GM23338 (cell line): ENCODE data around the gene CEP295NL. TPM values are rescaled to one million over a fixed set of nuclear protein-coding genes. Genes with fewer than 3 reads are reported as not detected.

Source experiments
- ATAC-seq: fragments of 200-7000 bp; cut with Tn5 transposase; 3 replicates; pipeline ENCODE4 v1.9.1; 2020
- DNase-seq: peaks from one replicate; pipeline ENCODE4 v3.0.0-alpha.2; 2015; ENCODE audit warnings: low spot score
- H2AFZ ChIP-seq: fragments of 200-600 bp; sonication (generic); 2 replicates; pipeline ENCODE4 v1.8.0; 2016; ENCODE audit warnings: antibody characterized with exemption, mild to moderate bottlenecking, moderate library complexity
- H3F3A ChIP-seq: fragments of 200-600 bp; sonication (generic); replicated peaks from 2 replicates; pipeline ENCODE4 v1.8.0; 2017; ENCODE audit warnings: antibody characterized with exemption, mixed run types, low read depth
- H3K27ac ChIP-seq: fragments of 200-600 bp; sonication (generic); 2 replicates; pipeline ENCODE4 v1.6.1; 2016; ENCODE audit warnings: low read depth
- H3K27me3 ChIP-seq: fragments of 200-600 bp; sonication (generic); 2 replicates; pipeline ENCODE4 v1.8.0; 2016; ENCODE audit warnings: mild to moderate bottlenecking, mixed run types, moderate library complexity; ENCODE audit not compliant: insufficient read depth
- H3K36me3 ChIP-seq: fragments of 200-600 bp; sonication (generic); 2 replicates; pipeline ENCODE4 v1.8.0; 2016; ENCODE audit warnings: mild to moderate bottlenecking; ENCODE audit not compliant: insufficient read depth
- H3K4me1 ChIP-seq: fragments of 200-600 bp; sonication (generic); 2 replicates; pipeline ENCODE4 v1.8.0; 2016; ENCODE audit warnings: mild to moderate bottlenecking, moderate library complexity; ENCODE audit not compliant: insufficient read depth
- H3K4me2 ChIP-seq: fragments of 200-600 bp; sonication (generic); 2 replicates; pipeline ENCODE4 v1.7.1; 2017; ENCODE audit warnings: mixed run types
- H3K4me3 ChIP-seq: fragments of 200-600 bp; sonication (generic); 2 replicates; pipeline ENCODE4 v1.6.1; 2016; ENCODE audit warnings: mixed run types
- H3K79me2 ChIP-seq: fragments of 200-600 bp; sonication (generic); replicated peaks from 2 replicates; pipeline ENCODE4 v1.8.0; 2017; ENCODE audit warnings: mild to moderate bottlenecking; ENCODE audit not compliant: insufficient read depth
- H3K9me2 ChIP-seq: fragments of 200-600 bp; sonication (generic); 2 replicates; pipeline ENCODE4 v1.8.0; 2017; ENCODE audit not compliant: insufficient read depth
- H4K20me1 ChIP-seq: fragments of 200-600 bp; sonication (generic); replicated peaks from 2 replicates; pipeline ENCODE4 v1.8.0; 2017; ENCODE audit warnings: mild to moderate bottlenecking; ENCODE audit not compliant: insufficient read depth
- H3K27ac Mint-ChIP-seq: 2 replicates; pipeline ENCODE4 v1.8.0; 2020; ENCODE audit warnings: inconsistent platforms, mild to moderate bottlenecking, moderate library complexity, mixed read lengths
- H3K27me3 Mint-ChIP-seq: 3 replicates; pipeline ENCODE4 v1.8.0; 2022; ENCODE audit warnings: low read depth, mild to moderate bottlenecking, moderate library complexity, mixed read lengths, inconsistent platforms; ENCODE audit not compliant: insufficient read depth, poor library complexity
- H3K36me3 Mint-ChIP-seq: 3 replicates; pipeline ENCODE4 v1.8.0; 2021; ENCODE audit warnings: low read depth, mild to moderate bottlenecking, inconsistent platforms, moderate library complexity, mixed read lengths
- H3K4me1 Mint-ChIP-seq: 3 replicates; pipeline ENCODE4 v1.8.0; 2020; ENCODE audit warnings: mild to moderate bottlenecking, inconsistent platforms, mixed read lengths
- H3K4me3 Mint-ChIP-seq: 3 replicates; pipeline ENCODE4 v1.8.0; 2021; ENCODE audit warnings: moderate library complexity, mild to moderate bottlenecking, inconsistent platforms, mixed read lengths
- H3K9me3 Mint-ChIP-seq: 3 replicates; pipeline ENCODE4 v1.8.0; 2020; ENCODE audit warnings: moderate library complexity, mild to moderate bottlenecking, inconsistent platforms, mixed read lengths
- CREB1 ChIP-seq: fragments of 250-450 bp; sonication (Bioruptor Pico); IDR thresholded peaks from 2 replicates; pipeline ENCODE4 v1.5.0; 2020; ENCODE audit warnings: low read depth, mild to moderate bottlenecking, moderate library complexity
- EZH2 ChIP-seq: fragments of 200-600 bp; sonication (generic); IDR thresholded peaks from one replicate; pipeline ENCODE4 v1.8.0; 2017; ENCODE audit warnings: antibody characterized with exemption, mild to moderate bottlenecking, low read depth; ENCODE audit not compliant: unreplicated experiment
- EZH2phosphoT487 ChIP-seq: fragments of 200-600 bp; sonication (generic); IDR thresholded peaks from one replicate; pipeline ENCODE4 v1.8.1; 2018; ENCODE audit warnings: antibody characterized with exemption; ENCODE audit not compliant: unreplicated experiment
- NANOG ChIP-seq: IDR thresholded peaks from 2 replicates; pipeline ENCODE4 v1.6.1; 2016; ENCODE audit warnings: antibody characterized with exemption, borderline replicate concordance
- POLR2AphosphoS5 ChIP-seq: IDR thresholded peaks from 2 replicates; pipeline ENCODE4 v1.6.1; 2016; ENCODE audit warnings: antibody characterized with exemption, low read depth
- STAT1 ChIP-seq: IDR thresholded peaks from one replicate; pipeline ENCODE4 v1.6.1; 2016; ENCODE audit warnings: antibody characterized with exemption; ENCODE audit not compliant: unreplicated experiment
- polyA plus RNA-seq: library from polyadenylated mRNA; unstranded; fragments of >200 nt; fragmentation: Nextera tagmentation; extraction: Ambion mirVana; gene quantifications from 2 replicates; pipeline ENCODE4 v1.2.1, GENCODE V29; 2016
- total RNA-seq: library from RNA; depleted of rRNA; stranded (reverse); fragments of >200 nt; shearing (Covaris generic); gene quantifications from 2 replicates; pipeline ENCODE4 v1.2.3, GENCODE V29; 2014
- TF ChIP-seq, protein P1 (sequence below): fragments of 250-450 bp; sonication (Bioruptor Pico); IDR thresholded peaks from 2 replicates; pipeline ENCODE4 v1.5.0; 2020; ENCODE audit warnings: mild to moderate bottlenecking, moderate library complexity

The CEP295NL gene
- total and polyA plus RNA-seq, 2 experiments from 2014 or later, result 0.69 TPM; not detected in 1

DNA sequence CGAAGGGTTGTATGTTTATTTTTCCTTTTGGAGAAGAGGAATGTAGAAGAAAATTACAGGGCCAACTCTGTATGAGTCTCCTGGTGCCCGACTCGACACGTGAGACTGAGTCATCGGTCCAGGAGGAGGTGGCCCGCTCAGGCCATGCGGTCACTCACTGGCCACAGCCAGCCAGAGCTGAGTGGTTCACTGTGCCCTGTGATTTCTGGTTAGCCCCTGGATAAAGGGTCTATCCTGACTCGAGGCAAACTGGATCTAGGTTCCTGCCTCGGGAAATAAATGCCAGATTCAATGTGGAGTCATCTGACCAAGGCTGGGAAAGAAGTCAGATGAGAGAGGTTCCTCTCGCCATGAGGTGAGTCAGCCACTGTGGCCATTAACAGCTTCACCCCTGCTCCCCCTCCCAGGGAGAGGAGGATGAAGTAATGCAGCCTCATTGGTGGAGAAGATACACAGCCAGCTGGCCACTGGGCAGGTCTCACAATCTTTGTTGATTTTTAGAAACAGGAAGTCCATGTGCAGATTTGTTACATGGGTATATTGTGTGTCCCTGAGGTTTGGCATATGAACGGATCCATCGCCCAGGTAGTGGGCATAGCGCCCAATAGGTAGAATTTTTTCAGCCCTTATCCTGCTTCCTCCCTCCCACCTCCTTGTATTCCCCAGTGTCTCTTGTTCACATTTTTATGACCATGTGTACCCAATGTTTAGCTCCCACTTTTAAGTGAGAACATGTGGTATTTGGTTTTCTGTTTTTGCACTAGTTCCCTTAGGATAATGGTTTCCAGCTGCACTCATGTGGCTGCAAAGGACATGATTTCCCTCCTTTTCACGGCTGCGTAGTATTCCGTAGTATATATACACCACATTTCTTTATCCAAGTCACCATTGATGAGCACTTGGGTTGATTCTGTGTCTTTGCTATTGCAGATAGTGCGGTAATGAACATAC is 40.7 kb downstream of the CEP295NL start:
- H4K20me1 ChIP-seq, result no peaks in the 10 kb centered on the region
- H3K27me3 ChIP-seq, result no peaks in the 10 kb centered on the region
- ATAC-seq (no peak), DNase-seq (no peak)
- Mint-ChIP-seq H3K27ac (no peak overlapping the region), H3K27me3 (peaks cover 7% of the 10 kb centered on the region), H3K4me1 (peaks cover 4% of the 10 kb centered on the region; the same call in 2 of the 3 replicates), H3K4me3 (no peak overlapping the region), H3K9me3 (no peaks in the 10 kb centered on the region), H3K36me3 (no peaks in the 10 kb centered on the region; the same call in 2 of the 3 replicates)
- no peaks in the 10 kb centered on the region for H3K9me2 ChIP-seq
- no peak overlapping the region for H3K4me3 ChIP-seq
- H3K36me3 ChIP-seq, result no peaks in the 10 kb centered on the region
- H3K4me1 ChIP-seq, result no peaks in the 10 kb centered on the region
- no peak overlapping the region for H2AFZ ChIP-seq
- no peak overlapping the region for H3K4me2 ChIP-seq
- no peak overlapping the region for H3K27ac ChIP-seq
- H3F3A ChIP-seq, result no peaks in the 10 kb centered on the region; the same call in 1 of the 2 replicates
- H3K79me2 ChIP-seq, result no peaks in the 10 kb centered on the region
- TF ChIP-seq EZH2 (no peak), CREB1 (CRISPR knock-in tag) (no peak), POLR2AphosphoS5 (no peak), EZH2phosphoT487 (no peak), STAT1 (no peak), NANOG (no peak)
- TF ChIP-seq, protein P1, sequence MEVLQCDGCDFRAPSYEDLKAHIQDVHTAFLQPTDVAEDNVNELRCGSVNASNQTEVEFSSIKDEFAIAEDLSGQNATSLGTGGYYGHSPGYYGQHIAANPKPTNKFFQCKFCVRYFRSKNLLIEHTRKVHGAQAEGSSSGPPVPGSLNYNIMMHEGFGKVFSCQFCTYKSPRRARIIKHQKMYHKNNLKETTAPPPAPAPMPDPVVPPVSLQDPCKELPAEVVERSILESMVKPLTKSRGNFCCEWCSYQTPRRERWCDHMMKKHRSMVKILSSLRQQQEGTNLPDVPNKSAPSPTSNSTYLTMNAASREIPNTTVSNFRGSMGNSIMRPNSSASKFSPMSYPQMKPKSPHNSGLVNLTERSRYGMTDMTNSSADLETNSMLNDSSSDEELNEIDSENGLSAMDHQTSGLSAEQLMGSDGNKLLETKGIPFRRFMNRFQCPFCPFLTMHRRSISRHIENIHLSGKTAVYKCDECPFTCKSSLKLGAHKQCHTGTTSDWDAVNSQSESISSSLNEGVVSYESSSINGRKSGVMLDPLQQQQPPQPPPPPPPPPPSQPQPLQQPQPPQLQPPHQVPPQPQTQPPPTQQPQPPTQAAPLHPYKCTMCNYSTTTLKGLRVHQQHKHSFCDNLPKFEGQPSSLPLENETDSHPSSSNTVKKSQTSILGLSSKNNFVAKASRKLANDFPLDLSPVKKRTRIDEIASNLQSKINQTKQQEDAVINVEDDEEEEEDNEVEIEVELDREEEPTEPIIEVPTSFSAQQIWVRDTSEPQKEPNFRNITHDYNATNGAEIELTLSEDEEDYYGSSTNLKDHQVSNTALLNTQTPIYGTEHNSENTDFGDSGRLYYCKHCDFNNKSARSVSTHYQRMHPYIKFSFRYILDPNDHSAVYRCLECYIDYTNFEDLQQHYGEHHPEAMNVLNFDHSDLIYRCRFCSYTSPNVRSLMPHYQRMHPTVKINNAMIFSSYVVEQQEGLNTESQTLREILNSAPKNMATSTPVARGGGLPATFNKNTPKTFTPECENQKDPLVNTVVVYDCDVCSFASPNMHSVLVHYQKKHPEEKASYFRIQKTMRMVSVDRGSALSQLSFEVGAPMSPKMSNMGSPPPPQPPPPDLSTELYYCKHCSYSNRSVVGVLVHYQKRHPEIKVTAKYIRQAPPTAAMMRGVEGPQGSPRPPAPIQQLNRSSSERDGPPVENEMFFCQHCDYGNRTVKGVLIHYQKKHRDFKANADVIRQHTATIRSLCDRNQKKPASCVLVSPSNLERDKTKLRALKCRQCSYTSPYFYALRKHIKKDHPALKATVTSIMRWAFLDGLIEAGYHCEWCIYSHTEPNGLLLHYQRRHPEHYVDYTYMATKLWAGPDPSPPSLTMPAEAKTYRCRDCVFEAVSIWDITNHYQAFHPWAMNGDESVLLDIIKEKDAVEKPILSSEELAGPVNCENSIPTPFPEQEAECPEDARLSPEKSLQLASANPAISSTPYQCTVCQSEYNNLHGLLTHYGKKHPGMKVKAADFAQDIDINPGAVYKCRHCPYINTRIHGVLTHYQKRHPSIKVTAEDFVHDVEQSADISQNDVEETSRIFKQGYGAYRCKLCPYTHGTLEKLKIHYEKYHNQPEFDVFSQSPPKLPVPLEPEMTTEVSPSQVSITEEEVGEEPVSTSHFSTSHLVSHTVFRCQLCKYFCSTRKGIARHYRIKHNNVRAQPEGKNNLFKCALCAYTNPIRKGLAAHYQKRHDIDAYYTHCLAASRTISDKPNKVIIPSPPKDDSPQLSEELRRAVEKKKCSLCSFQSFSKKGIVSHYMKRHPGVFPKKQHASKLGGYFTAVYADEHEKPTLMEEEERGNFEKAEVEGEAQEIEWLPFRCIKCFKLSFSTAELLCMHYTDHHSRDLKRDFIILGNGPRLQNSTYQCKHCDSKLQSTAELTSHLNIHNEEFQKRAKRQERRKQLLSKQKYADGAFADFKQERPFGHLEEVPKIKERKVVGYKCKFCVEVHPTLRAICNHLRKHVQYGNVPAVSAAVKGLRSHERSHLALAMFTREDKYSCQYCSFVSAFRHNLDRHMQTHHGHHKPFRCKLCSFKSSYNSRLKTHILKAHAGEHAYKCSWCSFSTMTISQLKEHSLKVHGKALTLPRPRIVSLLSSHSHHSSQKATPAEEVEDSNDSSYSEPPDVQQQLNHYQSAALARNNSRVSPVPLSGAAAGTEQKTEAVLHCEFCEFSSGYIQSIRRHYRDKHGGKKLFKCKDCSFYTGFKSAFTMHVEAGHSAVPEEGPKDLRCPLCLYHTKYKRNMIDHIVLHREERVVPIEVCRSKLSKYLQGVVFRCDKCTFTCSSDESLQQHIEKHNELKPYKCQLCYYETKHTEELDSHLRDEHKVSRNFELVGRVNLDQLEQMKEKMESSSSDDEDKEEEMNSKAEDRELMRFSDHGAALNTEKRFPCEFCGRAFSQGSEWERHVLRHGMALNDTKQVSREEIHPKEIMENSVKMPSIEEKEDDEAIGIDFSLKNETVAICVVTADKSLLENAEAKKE, result no peak
